Measurements from ENCODE around the gene GSK3B.

Gene GSK3B

DNA sequence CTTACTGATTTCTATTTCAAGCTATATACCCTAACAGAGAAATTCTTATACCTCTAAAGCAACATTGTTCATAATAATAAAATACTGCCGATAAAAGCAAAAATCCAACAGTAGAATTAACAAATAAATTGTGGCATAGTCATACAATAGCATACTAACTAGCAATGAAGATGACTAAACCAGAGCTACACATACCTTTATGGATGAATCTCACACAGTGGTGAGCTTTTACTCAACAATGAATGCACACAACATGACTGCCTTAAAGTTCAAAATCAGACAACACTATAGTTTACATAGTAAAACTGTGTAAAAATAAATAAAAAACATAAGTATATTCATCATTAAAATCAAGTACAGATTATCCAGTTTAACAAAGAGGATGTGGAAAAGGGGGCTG lies 213.3 kb downstream of the GSK3B start:
- DNase-seq (ENCODE audit: low spot score) = no peak

GRCh38 chr3:119873646-119874045 lies 220.6 kb downstream of the GSK3B start:
- DNase-seq (ENCODE audit: low spot score) = no peak

DNA sequence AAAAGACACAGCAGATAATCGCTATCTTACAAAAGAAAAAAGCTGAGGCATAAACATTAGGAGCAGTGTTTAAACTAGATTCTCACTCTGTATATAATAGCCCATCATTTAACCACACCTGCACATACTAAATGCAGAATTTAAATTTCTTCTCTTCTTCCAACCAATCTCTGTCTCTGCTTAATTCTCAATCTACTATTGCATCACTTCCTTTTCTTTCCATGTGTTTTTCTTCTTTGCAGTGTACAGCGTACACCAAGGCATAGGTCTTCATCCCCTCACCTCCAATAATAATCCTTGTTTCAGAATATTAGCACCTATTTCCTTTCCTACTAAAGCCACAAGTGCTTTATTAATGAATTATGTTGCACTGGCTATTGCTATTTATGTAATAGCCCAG lies 221.5 kb downstream of the GSK3B start:
- DNase-seq (ENCODE audit: low spot score) = no peak

GRCh38 chr3:119871571-119871970 lies 222.7 kb downstream of the GSK3B start:
- no peak for DNase-seq (ENCODE audit: low spot score)

DNA sequence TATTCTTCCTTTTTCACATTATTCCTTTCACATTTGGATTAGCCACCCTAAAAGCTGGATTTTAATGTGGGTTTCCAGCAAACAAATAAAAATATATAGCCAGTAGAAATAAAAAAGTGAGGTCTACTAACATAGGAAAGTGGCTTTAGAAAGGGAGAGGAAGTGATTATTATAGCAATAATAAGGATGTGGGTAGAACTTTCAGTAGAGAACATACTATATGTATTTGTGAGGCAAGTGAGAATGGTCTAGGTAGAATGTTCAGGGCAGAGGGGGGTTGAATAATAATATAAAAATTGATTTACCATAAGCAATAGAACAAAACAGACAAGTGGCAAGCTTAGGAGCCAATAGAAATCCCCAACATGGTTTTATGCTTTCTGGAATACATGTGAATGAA lies 223.7 kb downstream of the GSK3B start:
- DNase-seq (ENCODE audit: low spot score) = no peak

DNA sequence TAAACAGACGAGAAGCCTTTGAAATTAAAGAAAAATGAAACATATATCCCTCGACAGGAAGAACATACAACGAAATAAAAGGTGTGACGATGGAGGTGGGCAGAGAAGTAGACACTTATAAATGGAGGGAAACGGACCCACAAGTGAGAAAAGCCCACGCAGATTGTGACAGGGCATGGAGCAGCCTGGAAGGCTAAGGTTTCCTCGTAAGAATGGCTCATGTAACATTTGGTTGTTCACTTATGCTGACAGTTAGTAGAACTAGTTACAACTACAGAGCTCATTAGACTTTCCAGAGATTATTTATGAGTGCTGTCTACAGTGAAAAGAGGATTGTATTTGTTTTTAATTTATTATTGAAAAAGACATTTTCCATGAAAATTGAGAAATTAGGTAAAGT lies 229.8 kb downstream of the GSK3B start:
- DNase-seq (ENCODE audit: low spot score) = no peak

DNA sequence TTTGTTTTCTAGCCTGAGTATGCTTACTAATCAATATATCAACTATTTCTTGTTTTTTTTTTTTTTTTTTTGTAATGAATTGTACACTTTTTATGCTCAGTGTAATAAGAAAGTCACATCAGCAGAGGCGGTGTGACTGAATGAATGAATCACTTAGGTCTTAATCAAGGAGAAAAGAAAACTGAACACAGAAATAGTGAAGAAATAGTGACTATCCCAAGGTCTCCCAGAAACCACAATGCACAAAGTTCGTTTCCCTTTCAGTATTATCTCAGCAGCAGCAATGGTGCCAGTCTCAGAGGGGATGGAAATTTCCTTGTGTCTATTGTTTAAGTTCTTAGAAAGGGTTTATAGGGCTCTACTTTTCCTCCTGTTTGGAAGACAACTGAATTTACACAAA lies 231.6 kb downstream of the GSK3B start:
- DNase-seq (ENCODE audit: low spot score) = no peak

DNA sequence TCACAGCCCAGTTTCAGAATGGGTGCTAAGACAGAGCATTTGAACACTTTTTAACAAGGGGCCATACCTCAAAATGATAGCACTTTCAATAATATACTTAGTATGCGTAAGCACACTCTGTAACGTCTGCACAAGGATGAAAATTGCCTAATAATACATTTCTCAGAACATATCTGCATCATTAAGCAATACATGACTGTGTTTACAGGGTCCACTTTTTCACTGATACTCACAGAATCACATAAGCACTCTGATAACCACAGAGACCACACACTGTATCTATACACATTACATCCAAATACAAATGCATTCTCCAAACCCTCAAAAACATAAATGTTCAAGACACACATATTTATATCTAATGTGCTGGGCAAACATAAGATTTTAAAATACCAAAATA lies 232.6 kb downstream of the GSK3B start:
- no peak for DNase-seq (ENCODE audit: low spot score)

DNA sequence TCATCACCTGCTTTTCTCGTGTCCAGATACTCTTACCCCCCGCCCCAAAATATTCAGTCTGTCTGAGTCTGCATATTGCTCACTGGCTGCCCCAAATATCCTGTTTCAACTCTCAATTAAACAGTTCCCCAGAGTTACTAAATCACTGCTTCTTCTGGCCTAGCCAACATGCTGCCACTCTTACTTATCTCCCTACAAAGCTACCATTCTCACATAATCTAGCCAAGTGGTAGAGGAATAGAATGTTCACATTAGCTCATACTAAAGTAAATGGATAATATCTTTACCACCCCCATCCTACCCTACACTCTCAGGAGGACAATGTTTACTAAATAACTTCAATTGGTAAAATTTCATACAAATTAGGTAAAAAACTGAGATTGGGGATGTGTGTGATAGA lies 234.5 kb downstream of the GSK3B start:
- no peak for DNase-seq (ENCODE audit: low spot score)

DNA sequence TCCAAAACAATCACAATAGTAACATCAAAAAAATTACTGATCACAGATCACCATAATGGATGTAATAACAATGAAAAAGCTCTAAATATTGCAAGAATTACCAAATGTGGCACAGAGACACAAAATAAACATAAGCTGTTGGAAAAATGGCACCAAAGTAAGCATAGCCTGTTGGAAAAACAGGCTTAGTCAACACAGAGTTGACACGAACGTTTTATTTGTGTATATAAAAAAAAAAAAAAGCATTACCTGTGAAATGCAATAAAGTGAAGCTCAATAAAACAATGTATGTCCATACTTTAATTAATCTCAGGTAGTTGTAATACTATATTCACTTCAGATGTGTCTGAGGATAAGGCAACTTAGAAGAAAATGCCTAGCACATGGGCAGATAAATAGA lies 235.3 kb downstream of the GSK3B start:
- DNase-seq (ENCODE audit: low spot score) = no peak

DNA sequence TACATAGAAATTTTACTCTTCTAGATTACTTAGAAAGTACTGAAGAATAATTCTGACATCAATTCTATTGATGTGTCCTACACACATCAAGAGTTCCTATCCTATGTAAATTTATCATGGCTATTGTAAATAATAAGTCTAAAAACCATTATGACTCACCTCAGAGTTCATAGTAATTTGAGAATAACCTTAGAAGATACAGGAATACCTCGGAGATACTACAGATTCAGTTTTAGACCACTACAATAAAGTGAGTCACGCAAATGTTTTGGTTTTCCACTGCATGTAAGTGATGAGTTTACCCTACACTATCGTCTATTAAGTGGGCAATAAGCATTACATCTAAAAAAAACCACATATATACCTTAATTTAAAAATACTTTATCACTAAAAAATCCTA lies 237.6 kb downstream of the GSK3B start:
- DNase-seq (ENCODE audit: low spot score) = no peak

- DNase-seq (ENCODE audit: low spot score) = no peak
Measured at GRCh38 chr3:119849126-119849525, 245.1 kb downstream of the GSK3B start.

DNA sequence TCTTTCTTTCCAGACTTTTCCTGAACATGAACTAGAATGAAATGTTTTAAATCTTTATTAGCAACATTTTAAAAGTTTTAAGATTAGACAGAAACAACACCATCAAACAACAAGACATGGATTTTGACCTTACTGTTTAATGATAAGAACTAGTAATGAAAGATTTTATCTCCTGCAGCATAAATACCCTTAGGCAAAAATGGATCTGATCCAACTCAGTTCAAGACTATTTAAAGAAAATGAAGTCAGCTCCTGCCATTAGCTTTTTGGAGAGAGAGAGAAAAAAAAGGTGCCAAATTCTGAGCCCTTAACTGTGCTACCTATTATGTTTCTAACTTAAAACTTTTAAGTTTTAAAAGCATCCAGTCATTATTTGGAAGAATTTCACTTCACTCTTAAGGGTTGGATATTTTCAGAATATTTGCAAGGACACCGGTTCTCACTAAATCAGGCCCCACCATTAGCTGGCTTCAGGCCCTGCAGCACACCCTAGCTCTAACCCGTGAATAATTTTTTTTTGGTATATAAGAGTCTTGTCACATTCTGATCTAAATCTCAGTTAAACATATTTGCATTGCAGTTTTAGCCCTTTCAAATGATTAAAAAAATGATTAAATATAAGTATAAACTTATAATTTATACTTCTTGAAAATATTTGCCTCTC lies 252.3 kb downstream of the GSK3B start:
- DNase-seq (ENCODE audit: low spot score) = no peak

DNA sequence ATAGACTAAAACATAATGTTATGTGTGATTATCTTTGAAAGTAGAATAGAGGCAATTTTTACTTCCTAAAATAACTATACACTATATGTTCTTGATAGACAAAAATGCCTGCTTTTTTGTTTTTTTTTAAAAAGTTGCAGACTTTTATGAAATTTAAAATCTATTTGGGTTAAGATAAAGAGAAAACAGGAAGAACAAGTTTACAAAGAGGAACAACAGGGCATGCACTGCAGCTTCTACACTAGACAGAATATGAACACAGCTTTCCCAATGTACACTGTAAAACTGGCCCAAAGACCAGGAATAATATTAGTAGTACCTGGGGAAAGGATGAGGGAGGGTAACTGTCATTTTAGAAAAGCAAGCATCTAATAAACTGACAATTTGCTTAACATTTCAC lies 258.7 kb downstream of the GSK3B start:
- no peak for DNase-seq (ENCODE audit: low spot score)

- DNase-seq (ENCODE audit: low spot score) = no peak
Measured at GRCh38 chr3:119834754-119835370, 259.4 kb downstream of the GSK3B start.

DNA sequence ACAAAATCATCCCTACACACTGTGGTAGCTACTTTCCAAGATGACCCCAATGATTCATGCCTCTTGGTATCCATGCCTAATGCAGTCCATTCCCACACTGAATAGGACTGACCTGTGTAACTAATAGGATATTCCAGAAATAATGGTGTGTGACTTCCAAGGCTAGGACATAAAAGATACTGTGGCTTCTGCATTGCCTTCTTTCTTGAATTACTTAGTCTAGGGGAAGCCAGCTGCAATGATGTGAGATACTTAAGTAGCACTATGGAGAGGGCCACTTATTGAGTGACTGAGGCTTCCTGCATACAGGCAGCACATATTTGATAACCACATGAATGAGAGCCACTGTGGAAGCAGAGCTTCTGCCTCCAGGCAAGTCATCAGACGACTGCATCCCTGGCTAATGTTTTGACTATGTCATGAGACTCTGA lies 262.3 kb downstream of the GSK3B start:
- peak; percentile 27 for DNase-seq (ENCODE audit: low spot score)

GRCh38 chr3:119831022-119831421 lies 263.2 kb downstream of the GSK3B start:
- no peak for DNase-seq (ENCODE audit: low spot score)

DNA sequence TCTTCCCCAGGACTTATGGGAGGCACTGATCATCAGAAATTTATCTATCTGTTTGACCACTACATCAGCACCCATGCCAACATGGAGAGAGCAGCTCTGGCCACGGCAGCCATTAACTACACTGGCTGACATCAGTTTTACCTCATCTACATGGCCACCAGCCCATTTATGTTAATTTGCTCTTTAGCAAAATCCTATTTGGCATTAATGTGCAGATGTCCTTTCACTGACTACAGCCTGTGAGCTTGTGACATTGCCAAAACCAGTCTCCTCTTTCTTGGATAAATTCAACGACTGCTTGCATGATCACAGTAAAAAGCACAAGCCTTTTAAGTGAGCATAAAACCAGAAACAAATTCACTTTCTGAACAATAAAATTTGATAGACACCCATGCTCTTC lies 264.8 kb downstream of the GSK3B start:
- no peak for DNase-seq (ENCODE audit: low spot score)

GRCh38 chr3:119826711-119827608 lies 267.3 kb downstream of the GSK3B start:
- DNase-seq (ENCODE audit: low spot score) = no peak

- no peak for DNase-seq (ENCODE audit: low spot score)
Measured at GRCh38 chr3:119825820-119826219, 268.4 kb downstream of the GSK3B start.

- DNase-seq (ENCODE audit: low spot score) = no peak
Measured at GRCh38 chr3:119819806-119820205, 274.4 kb downstream of the GSK3B start.

DNA sequence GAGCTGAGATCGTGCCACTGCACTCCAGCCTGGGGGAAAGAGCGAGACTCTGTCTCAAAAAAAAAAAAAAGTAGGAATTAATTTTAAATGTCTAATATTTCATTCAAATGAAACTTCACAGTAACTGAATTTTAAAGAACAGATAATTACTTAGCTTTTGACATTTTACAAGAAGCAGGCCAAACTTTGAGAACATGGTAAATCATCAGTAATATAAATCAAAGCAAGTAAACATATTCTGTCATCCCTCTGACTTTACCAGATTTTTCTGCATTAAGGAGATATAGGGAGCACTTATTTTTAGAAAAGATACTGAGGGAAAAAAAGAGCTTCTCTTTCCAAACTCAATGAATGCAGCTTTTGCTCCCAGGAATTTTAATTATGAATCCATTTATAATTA lies 275.3 kb downstream of the GSK3B start:
- no peak for DNase-seq (ENCODE audit: low spot score)

All from AG20443 (cell line).